B cell (primary cell): Measurements from ENCODE around the gene ANKMY2. TPM values are rescaled to one million over a fixed set of nuclear protein-coding genes. Genes with fewer than 3 reads are reported as not detected.
"Not testable (repeated sequence)": the region's sequence is repeated elsewhere in the genome, so short reads cannot be mapped to it uniquely, and the experiment has no call there.

Experiments
- ATAC-seq: fragments of 200-7000 bp; cut with Tn5 transposase; one replicate; pipeline ENCODE4 v1.10.0; 2021; ENCODE audit warnings: low read depth, mild to moderate bottlenecking, moderate number of reproducible peaks, moderate library complexity
- CTCF ChIA-PET: fragments of 350-600 bp; sonication (Branson Sonifier 250); formaldehyde crosslinking; loops from one replicate; lab custom pipeline; 2021; ENCODE audit warnings: antibody characterized with exemption, inconsistent platforms; lab: Charles Lee
- POLR2A ChIA-PET: fragments of 350-600 bp; sonication (Branson Sonifier 250); formaldehyde crosslinking; loops from one replicate; lab custom pipeline; 2021; ENCODE audit warnings: antibody characterized with exemption; lab: Charles Lee
- DNase-seq: peaks from one replicate; pipeline ENCODE4 v3.0.0; 2013
- H2AFZ ChIP-seq: 2 replicates; pipeline ENCODE4 v1.6.1; 2012; ENCODE audit warnings: mild to moderate bottlenecking, low read depth, low read length; ENCODE audit not compliant: insufficient read depth, poor library complexity, severe bottlenecking
- H3K27ac ChIP-seq, 2 donors: 1 replicate in 1 of 2; 2 replicates in 1 of 2; pipeline ENCODE4 v1.5.1; 2012 to 2013; ENCODE audit warnings: low read length in 2 of 2, mild to moderate bottlenecking in 2 of 2, moderate library complexity in 1 of 2
- H3K27me3 ChIP-seq, 4 experiments: fragments of 200-600 bp in 1 of 4; sonication (generic) in 1 of 4; replicated peaks in 1 of 4; 1 replicate in 2 of 4; 2 replicates in 2 of 4; pipeline versions ENCODE4 v1.6.1 to v1.7.0; 2013 to 2016; ENCODE audit warnings: low read length in 3 of 4, mild to moderate bottlenecking in 2 of 4, mixed read lengths in 1 of 4, moderate library complexity in 1 of 4; ENCODE audit not compliant: insufficient read depth in 4 of 4, control insufficient read depth in 3 of 4; ENCODE audit errors: control extremely low read depth in 1 of 4
- H3K36me3 ChIP-seq, 2 experiments: replicated peaks in 1 of 2; 1 replicate in 1 of 2; 2 replicates in 1 of 2; pipeline versions ENCODE4 v1.6.1 to v1.7.1; 2013; ENCODE audit warnings: low read length in 1 of 2; ENCODE audit not compliant: insufficient read depth in 2 of 2, control insufficient read depth in 1 of 2; ENCODE audit errors: control extremely low read depth in 1 of 2, extremely low read depth in 1 of 2
- H3K4me1 ChIP-seq, 2 donors: fragments of 200-600 bp in 1 of 2; sonication (generic) in 1 of 2; 1 replicate in 1 of 2; 2 replicates in 1 of 2; pipeline versions ENCODE4 v1.5.1 to v1.6.1; 2013 to 2017; ENCODE audit warnings: low read length in 2 of 2; ENCODE audit not compliant: control insufficient read depth in 2 of 2, insufficient read depth in 2 of 2
- H3K4me2 ChIP-seq: replicated peaks from 2 replicates; pipeline ENCODE3; 2012; ENCODE audit warnings: mild to moderate bottlenecking, low read depth, low read length; ENCODE audit not compliant: poor library complexity, severe bottlenecking
- H3K4me3 ChIP-seq, 5 experiments: fragments of 200-600 bp in 1 of 5; sonication (generic) in 1 of 5; 1 replicate in 3 of 5; 2 replicates in 2 of 5; pipeline versions ENCODE4 v1.5.1 to v1.7.0; 2011 to 2016; ENCODE audit warnings: low read length in 4 of 5, mild to moderate bottlenecking in 4 of 5, low read depth in 2 of 5, control low read depth in 1 of 5, moderate library complexity in 1 of 5; ENCODE audit not compliant: insufficient read depth in 1 of 5; ENCODE audit errors: control extremely low read depth in 1 of 5, extremely low read depth in 1 of 5
- H3K79me2 ChIP-seq: fragments of 200-600 bp; sonication (generic); one replicate; pipeline ENCODE4 v1.6.0; 2016; ENCODE audit warnings: low read length; ENCODE audit not compliant: control insufficient read depth, insufficient read depth
- H3K9ac ChIP-seq: fragments of 200-600 bp; sonication (generic); 2 replicates; pipeline ENCODE4 v1.6.1; 2017; ENCODE audit warnings: mild to moderate bottlenecking, low read length, moderate library complexity
- H3K9me3 ChIP-seq, 3 donors: one replicate each; pipeline versions ENCODE4 v1.6.1 to v1.7.1; 2013; ENCODE audit warnings: low read length in 2 of 3; ENCODE audit not compliant: control insufficient read depth in 2 of 3, insufficient read depth in 1 of 3; ENCODE audit errors: control extremely low read depth in 1 of 3
- H4K20me1 ChIP-seq: 2 replicates; pipeline ENCODE4 v1.6.0; 2012; ENCODE audit warnings: mild to moderate bottlenecking, low read length; ENCODE audit not compliant: insufficient read depth, control insufficient read depth, poor library complexity, severe bottlenecking
- H3K27ac Mint-ChIP-seq: one replicate; pipeline ENCODE4 v1.8.0; 2021; ENCODE audit warnings: mixed read lengths
- H3K27me3 Mint-ChIP-seq: one replicate; pipeline ENCODE4 v1.8.0; 2021; ENCODE audit warnings: mixed read lengths
- H3K4me1 Mint-ChIP-seq: one replicate; pipeline ENCODE4 v1.8.0; 2021; ENCODE audit warnings: mixed read lengths
- H3K4me3 Mint-ChIP-seq: one replicate; pipeline ENCODE4 v1.8.0; 2021; ENCODE audit warnings: mixed read lengths
- H3K9me3 Mint-ChIP-seq: one replicate; pipeline ENCODE4 v1.8.0; 2022; ENCODE audit warnings: mixed read lengths; ENCODE audit not compliant: insufficient read depth
- CTCF ChIP-seq: fragments of 200-600 bp; IDR thresholded peaks from one replicate; pipeline ENCODE4 v1.8.0; 2022; ENCODE audit warnings: antibody characterized with exemption, mild to moderate bottlenecking
- EZH2 ChIP-seq: IDR thresholded peaks from 2 replicates; pipeline ENCODE4 v1.6.1; 2012; ENCODE audit warnings: borderline replicate concordance, low read depth, mild to moderate bottlenecking, moderate library complexity, low read length; ENCODE audit not compliant: insufficient read depth, poor library complexity, severe bottlenecking
- WGBS: methylation state at CpG from one replicate; pipeline ENCODE4 v1.1.5; 2013; ENCODE audit warnings: missing lambda C conversion rate; ENCODE audit not compliant: insufficient coverage; 5-methylcytosine and 5-hydroxymethylcytosine counted together
- intact Hi-C: fragments of 100-400 bp; cut with micrococcal nuclease; formaldehyde crosslinking; loops from one replicate; pipeline ENCODE4 v1.10.0; 2022
- polyA plus RNA-seq: library from polyadenylated mRNA; depleted of rRNA; stranded (reverse); fragments of >200 nt; gene quantifications from 2 replicates; pipeline ENCODE4 v1.2.3, GENCODE V29; 2012
- total RNA-seq, 2 donors: library from RNA; stranded (reverse); fragments of 120-200 nt in 1 of 2; gene quantifications; 1 replicate in 1 of 2; 2 replicates in 1 of 2; pipeline versions ENCODE4 v1.2.3 to v1.2.4, GENCODE V29; 2013 to 2022

The ANKMY2 gene
- total and polyA plus RNA-seq, 2 donors (not counting 1 experiment from before 2014, with no cell fraction given): 7.6 to 17.8 TPM

- H3K36me3 ChIP-seq: peaks cover 0 to 21% of the 10 kb centered on the region in 2 experiments
- H3K27me3 Mint-ChIP-seq: no peaks in the 10 kb centered on the region
- H3K9ac ChIP-seq: no peak overlapping the region
- H3K4me1 ChIP-seq: peaks cover 8 to 14% of the 10 kb centered on the region in 2 donors
- H2AFZ ChIP-seq: no peak overlapping the region
- TF ChIP-seq CTCF (no peak), EZH2 (no peak)
- ATAC-seq (no peak), DNase-seq (no peak)
- H3K9me3 ChIP-seq: no peaks in the 10 kb centered on the region
- peak overlapping the region; percentile 67 for H3K4me3 Mint-ChIP-seq
- H3K4me3 ChIP-seq: no peak overlapping the region
- no CpG with 5 or more reads among the region's 2 CpGs for WGBS
- H4K20me1 ChIP-seq: no peaks in the 10 kb centered on the region
- H3K4me1 Mint-ChIP-seq: peaks cover 22% of the 10 kb centered on the region
- H3K27ac ChIP-seq: no peak overlapping the region
- intact Hi-C loops: no loop called here
- H3K27ac Mint-ChIP-seq: peak overlapping the region; percentile 33
- no peaks in the 10 kb centered on the region for H3K9me3 Mint-ChIP-seq
- ChIA-PET CTCF (interaction anchor here (0.7 to 1.4 kb wide), 2 partner anchors 12 to 233 kb away, joined by 3 read pairs; no protein-coding TSS in a partner anchor), POLR2A (no interaction called here)
- no peaks in the 10 kb centered on the region for H3K27me3 ChIP-seq
- H3K79me2 ChIP-seq: no peaks in the 10 kb centered on the region
- H3K4me2 ChIP-seq: no peak overlapping the region
Observed at GRCh38 chr7:16685535-16685934, 40.0 kb upstream of the ANKMY2 start.

GRCh38 chr7:16684935-16685334, 39.4 kb upstream of the ANKMY2 start:
- Histone ChIP-seq H3K4me3 (no peak overlapping the region), H3K27me3 (no peaks in the 10 kb centered on the region), H3K27ac (peak overlapping the region in 1 of 2 donors; percentile 15), H3K4me1 (peaks cover 8 to 14% of the 10 kb centered on the region in 2 donors), H4K20me1 (no peaks in the 10 kb centered on the region), H3K9ac (no peak overlapping the region), H3K36me3 (peaks cover 0 to 21% of the 10 kb centered on the region in 2 experiments), H3K79me2 (no peaks in the 10 kb centered on the region), H2AFZ (no peak overlapping the region), H3K9me3 (no peaks in the 10 kb centered on the region), H3K4me2 (peak overlapping the region; percentile 13)
- ATAC-seq (peak; percentile 24), DNase-seq (peak; percentile 14)
- ChIA-PET POLR2A (no interaction called here), CTCF (interaction anchor here (0.7 to 1.4 kb wide), 2 partner anchors 13 to 233 kb away, joined by 3 read pairs; no protein-coding TSS in a partner anchor)
- Mint-ChIP-seq H3K27ac (peak overlapping the region; percentile 68), H3K27me3 (no peaks in the 10 kb centered on the region), H3K4me1 (peaks cover 22% of the 10 kb centered on the region), H3K9me3 (no peaks in the 10 kb centered on the region), H3K4me3 (peak overlapping the region; percentile 67)
- intact Hi-C loops: loop anchor here (5.0 kb wide), 1 partner anchor 38 kb away; the partner anchor contains the start of genes ANKMY2 and BZW2
- TF ChIP-seq EZH2: no peak
- TF ChIP-seq CTCF: no peak
- WGBS: 90% methylated on average over 1 of the region's 2 CpGs

GRCh38 chr7:16678645-16679566, 33.4 kb upstream of the ANKMY2 start:
- H3K9me3 Mint-ChIP-seq, H3K9ac ChIP-seq, H3K4me1 ChIP-seq, H2AFZ ChIP-seq, H3K4me3 Mint-ChIP-seq, H3K4me3 ChIP-seq, H3K27me3 Mint-ChIP-seq, H3K27me3 ChIP-seq, H3K4me2 ChIP-seq, H3K9me3 ChIP-seq, H3K27ac ChIP-seq, H3K4me1 Mint-ChIP-seq, intact Hi-C loops, POLR2A ChIA-PET, DNase-seq, ATAC-seq, H3K27ac Mint-ChIP-seq, H3K79me2 ChIP-seq, H4K20me1 ChIP-seq: not testable (repeated sequence)
- WGBS: 99% methylated on average over 7 of the region's 14 CpGs
- CTCF ChIA-PET: interaction anchor here (0.9 to 1.3 kb wide), 3 partner anchors 15 to 240 kb away, joined by 3 to 5 read pairs (median 4); no protein-coding TSS in a partner anchor
- H3K36me3 ChIP-seq: peaks cover 9 to 39% of the 10 kb centered on the region in 2 experiments
